ENCODE measurements around the gene DNAH5.

GRCh38 chr5:13816126-13816525, 128.4 kb downstream of the DNAH5 start:
- TF ChIP-seq EZH2 (IDR thresholded peaks at IDR 0.05; ENCODE audit: borderline replicate concordance, low read length) (no peak), CTCF (conservative IDR thresholded peaks at IDR 0.05 in 1 of 2, IDR thresholded peaks at IDR 0.05 in 1 of 2; ENCODE audit: extremely low read depth in 1 of 2, insufficient read depth in 1 of 2, low read depth in 1 of 2, low read length in 2 of 2) (no peak)

All from mammary epithelial cell (primary cell).